HL-60/S4 treated with retinoic acid at 250 ng/mL for 4 days and 3 days (cell line): ENCODE measurements around the gene WDR59.

ENCODE experiments used
- in situ Hi-C: fragments of 300-500 bp; cut with MboI; formaldehyde crosslinking; loops from 2 replicates; pipeline ENCODE4 v1.7.0; 2022; ENCODE audit warnings: low sequenced_read_pairs

Gene WDR59

DNA sequence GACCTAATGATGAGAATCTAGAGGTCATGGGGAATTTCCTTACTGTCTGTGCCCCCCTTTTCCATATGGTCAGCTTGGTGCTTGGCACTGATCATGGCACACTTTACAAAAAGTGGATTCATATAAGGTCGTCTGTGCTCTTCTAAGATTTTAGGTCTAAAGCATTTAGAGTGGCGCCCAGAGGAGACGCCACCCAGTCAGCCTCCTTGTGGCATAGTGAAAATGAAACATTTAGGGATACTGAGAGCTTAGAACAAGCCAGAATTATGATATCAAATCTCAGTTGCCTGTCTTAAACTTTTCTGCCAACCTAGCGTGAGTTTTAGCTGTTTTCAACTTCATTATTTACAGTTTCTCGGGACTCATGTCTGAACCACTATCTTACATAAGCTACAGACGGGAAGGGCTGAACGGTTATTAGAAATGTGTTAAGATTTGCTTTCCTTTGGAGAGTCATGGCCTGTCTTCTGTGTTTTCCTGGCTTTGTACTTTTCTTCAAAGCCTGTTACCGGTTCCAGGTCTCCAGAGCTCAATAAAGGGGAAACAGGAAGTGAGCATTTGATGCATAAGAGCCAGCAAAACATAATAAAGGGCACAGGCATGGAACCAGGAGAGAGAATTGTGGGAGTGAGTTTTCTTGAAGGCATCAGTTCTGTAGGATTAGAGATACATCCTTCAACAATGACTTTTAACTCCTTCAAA, 27.6 kb upstream of the WDR59 start:
- in situ Hi-C loops, result no loop called here

DNA sequence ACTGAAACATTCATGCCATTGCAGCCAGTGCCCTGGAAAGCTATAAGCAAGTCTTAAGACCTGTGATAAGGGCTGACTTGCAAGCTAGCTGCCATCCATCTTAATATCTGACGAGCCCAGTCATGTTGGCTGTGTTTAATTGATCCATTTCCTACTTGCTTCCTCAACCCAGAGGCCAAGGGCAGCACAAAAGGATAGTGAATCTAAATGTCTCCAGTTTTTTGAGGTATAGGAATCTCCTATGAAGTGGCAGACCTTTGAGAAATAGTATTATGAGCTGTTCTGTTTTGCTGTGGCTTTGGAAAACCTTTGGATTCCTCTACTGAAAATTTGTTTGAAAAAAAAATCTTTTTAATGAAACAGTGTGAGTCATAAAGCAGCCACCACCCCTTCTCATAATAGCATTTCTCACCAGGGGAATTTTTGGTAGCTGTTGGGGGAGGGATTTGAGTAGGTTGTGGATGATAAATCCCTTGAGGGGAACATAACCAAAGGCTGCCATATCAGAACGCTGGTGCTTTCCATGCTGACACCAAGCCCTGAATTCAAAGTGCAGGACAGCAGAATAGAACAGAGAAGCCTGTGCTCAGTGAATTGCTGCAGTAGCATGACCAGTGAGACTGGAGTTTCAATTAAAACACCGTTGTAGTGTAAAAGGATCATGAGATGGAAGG, 26.8 kb upstream of the WDR59 start:
- in situ Hi-C loops, result no loop called here

DNA sequence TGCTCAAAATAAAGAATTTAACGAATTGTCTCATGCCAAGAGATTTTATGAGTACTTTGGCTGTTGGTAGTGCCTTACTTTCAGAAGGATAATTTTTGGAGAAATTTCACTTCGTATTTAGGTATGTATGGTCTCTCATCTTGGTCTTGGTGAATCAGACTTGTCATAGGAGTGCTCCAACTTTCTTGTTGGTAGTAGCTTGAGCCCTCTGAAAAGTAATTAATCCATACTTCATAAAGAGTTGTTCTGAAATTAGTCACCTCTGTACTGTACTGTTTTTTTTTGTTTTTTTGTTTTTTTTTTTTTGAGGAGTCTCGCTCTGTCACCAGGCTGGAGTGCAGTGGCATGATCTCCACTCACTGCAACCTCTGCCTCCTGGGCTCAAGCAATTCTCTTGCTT, 25.5 kb upstream of the WDR59 start:
- in situ Hi-C loops, result no loop called here

DNA sequence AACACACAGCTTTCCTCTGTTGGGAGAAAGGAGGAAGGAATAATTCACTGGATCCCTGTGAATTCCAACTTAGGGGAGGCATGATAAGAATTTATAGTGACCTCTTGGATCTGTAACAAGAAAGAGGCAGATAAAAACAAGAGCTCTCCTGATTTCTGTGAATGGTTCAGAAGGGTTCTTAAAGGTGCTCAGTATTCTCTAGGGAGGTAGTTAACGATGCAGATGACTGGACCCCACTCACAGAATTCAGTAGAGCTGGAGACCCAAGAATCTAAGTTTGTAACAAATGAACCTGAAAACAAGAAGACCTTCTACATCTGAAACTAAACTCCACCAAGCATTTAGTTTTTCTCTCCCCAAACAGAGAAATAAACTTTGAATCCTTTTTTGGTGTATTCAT, 22.5 kb upstream of the WDR59 start:
- in situ Hi-C loops, result no loop called here

DNA sequence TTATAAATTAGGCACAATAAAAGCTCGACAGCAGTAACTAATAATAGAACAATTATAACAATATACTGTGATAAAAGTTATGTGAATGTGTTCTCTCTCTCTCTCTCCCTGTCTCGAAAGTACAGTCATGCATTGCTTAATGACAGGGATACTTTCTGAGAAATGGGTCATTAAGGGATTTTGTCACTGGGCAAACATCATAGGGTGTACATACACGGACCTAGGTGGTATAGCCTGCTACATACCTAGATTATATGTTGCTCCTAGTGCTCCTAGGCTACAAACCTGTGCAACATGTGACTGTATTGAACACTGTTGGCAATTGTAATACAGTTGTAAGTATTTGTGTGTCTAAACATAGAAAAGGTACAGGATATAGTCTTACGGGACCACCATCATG, 20.8 kb upstream of the WDR59 start:
- in situ Hi-C loops, result no loop called here

DNA sequence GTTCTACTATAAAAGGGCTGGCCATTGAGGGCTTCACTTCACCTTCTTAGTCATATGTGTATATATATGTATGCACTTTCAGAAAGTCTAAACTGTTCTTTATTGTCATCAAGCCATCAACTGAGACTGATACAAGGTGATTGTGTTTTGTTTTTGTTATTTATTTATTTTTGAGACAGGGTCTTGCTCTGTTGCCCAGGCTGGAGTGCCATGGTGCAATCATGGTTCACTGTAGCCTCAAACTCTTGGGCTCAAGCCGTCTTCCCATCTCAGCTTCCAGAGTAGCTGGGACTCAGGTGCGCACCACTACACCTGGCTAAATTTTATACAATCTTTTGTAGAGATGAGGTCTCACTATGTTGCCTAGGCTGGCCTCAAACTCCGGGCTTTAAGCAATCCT, 19.5 kb upstream of the WDR59 start:
- in situ Hi-C loops, result no loop called here

DNA sequence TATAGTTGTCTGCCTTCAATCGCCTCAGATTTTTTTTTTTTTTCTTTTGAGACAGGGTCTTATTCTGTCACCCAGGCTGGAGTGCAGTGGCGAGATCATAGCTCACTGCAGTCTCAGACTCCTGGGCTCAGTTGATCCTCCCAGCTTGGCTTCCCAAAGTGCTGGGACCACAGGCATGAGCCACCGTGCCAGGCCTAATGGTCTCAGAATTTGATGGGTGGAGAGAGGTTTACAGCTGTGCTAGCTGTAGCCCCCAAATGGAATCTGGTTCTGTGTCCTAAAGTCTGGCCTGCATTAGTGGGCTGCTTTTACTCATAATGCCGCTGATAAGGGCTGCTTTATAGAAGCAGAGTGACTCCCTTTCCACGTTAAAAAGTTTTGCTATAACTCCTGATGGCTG, 19.0 kb upstream of the WDR59 start:
- in situ Hi-C loops, result no loop called here

DNA sequence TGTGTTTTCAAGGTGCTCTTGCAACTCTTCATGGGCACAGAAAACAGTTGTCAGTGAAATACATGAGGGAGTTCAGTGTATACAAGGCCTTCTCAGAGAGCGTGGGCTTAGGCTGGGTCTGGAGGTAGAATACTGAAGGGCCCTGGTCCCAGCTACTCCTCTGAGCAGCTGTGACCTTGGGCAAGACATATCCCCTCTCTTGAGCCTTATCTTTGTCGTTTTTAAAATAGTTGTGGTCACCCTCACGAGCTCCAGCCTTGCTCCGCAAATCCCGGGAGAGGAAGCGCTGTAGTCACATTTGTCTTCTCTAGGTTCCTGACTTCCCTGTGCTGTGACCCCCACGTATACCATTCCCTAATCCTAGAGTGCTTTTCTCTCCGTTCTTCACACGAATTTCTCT, 17.6 kb upstream of the WDR59 start:
- in situ Hi-C loops, result no loop called here

DNA sequence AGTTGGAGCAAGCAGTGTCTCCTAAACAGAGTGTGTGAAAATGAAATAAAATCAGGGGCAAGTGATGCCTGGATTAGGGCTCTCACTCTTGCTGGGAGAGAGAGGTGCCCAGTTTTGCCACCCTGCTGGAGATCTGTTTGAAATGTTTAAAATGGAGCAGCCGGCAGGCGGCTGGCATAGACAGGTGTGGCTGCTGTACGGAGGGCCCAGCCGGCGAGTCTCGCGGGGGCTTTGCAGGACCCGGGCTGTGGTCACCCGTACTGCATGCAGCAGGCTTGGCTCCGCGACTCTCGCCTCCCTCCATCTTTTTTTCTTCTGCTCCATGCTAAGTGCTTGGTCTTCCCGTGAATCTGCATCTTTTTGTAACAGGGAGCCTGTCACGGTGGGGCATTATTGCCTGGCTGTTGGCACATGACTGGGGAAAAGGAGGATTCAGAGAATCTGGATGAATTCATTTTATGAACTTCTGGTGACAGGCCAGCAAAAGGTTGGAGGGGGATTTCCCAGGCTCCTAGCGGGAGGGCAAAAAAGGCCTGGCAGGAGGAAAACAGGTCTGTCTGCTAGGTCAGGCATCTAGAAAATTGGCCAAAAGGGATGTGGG, 15.7 kb upstream of the WDR59 start:
- in situ Hi-C loops, result no loop called here

DNA sequence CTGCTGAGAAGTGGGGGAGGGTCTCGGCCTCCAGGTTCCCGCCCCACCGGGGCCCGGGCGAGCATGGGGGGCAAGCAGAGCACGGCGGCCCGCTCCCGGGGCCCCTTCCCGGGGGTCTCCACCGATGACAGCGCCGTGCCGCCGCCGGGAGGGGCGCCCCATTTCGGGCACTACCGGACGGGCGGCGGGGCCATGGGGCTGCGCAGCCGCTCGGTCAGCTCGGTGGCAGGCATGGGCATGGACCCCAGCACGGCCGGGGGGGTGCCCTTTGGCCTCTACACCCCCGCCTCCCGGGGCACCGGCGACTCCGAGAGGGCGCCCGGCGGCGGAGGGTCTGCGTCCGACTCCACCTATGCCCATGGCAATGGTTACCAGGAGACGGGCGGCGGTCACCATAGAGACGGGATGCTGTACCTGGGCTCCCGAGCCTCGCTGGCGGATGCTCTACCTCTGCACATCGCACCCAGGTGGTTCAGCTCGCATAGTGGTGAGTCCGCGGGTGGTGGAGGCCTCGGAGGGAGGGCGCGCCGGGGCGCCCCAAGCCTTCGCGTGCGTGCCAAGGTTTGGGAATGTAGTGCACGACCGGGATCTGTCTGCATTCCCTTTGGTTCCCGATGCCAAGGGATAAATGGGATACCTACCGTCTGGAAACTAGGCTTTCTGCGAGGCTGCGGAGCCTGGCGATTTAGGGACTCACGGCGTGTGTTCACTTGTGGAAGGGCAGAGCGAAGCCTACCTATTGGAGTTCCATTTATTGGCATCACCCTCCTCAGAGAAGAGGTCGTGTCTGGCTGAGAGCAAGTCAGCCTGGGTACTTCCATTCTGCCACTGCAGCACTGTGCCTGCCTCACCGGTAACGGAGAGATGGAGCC, 14.9 kb upstream of the WDR59 start:
- in situ Hi-C loops, result loop anchor here (10.0 kb wide), 1 partner anchor 105 kb away; no protein-coding TSS in a partner anchor

DNA sequence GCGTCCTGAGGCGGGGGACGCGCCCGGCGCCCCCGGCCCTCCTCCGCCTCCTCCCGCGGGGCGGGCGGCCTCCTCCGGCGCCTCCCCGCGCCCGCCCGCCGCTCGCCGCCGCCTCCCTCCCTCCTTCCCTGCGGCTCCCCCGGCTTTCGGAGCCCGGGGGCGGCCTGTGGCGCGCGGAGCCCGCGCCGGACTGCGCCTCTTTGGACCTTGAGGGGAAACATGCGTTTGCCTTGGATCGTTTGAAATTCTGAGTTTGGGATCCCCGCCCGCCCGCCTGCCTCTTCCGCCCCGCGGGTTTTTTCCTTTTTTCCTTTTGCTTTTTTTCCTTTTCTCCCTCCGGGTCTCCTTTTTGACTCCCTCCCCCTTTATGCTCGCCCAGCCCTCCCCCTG, 14.3 kb upstream of the WDR59 start:
- in situ Hi-C loops, result loop anchor here (10.0 kb wide), 1 partner anchor 106 kb away; no protein-coding TSS in a partner anchor

DNA sequence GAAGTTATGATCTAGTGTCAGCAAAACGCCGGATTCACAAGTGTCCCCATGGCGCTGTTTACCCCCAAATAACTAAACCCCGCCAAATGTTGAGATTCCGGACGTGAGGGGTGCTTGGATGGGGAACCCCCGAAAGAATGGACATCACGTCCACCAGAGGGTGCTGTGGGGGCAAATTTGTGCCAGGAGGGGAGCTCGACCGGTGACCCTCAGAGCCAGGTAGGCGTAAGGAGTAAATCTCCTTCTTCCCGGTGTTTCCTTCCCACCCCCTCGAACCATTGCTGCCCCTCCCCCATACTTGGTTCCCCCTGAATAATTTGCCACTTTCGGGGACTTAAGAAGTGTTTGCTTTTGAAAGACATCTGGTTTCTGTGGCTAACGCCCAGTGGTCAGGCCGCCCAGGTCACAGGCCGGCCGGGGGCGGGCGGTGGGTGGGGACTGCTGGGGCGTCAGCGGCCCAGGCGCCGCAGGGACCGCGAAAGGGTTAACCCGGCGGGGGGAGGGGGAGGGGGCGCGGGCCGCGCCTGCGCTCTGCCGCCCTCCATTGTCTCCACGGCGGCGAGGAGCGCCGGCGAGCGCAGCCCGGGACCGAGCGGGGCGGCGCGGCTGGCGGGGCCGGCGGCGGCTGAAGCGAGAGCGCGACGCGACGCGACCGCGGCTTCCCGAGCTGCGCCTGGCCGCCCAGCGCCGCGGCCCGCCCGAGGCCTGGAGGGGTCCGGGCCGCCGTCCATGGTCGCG, 13.7 kb upstream of the WDR59 start, which contains the start of gene ZNRF1:
TSS of gene ZNRF1 (plus strand) at position 544 of the 738 bp plus-strand sequence. CDS start 648 bp downstream, outside the sequence.
- in situ Hi-C loops, result loop anchor here (10.0 kb wide), 1 partner anchor 106 kb away; no protein-coding TSS in a partner anchor

DNA sequence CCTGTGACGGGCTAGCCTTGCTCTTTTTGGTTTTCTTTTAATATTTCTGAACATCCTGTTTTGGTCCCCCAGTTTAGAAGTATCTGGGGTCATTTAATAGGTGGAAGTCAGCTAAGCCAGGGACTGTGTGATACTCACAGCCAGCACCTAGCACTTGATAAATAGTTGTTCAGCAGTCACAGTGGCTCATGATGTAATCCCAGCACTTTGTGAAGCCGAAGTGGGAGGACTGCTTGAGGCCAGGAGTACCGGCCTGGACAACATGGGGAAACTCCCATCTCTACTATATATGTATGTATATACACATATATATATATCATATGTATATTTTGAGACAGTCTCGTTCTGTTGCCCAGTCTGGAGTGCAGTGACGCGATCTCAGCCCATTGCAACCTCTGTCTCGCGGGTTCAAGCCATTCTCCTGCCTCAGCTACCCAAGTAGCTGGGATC, 12.1 kb upstream of the WDR59 start:
- in situ Hi-C loops, result loop anchor here (10.0 kb wide), 1 partner anchor 108 kb away; no protein-coding TSS in a partner anchor

DNA sequence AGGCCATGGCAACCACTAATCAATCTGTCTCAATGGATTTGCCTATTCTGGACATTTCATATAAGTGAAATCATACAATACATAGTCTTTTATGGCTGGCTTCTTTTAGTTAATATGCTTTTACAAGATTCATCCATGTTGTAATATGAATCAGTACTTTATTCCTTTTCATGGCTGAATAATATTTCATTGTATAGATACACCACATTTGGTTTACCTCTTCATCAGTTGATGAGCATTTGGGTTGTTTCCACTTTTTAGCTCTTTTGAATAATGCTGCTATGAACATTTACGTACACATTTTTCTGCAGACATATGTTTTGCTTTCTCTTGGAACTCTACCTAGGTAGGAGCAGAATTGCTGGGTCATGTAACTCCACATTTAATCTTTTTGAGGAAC, 11.1 kb upstream of the WDR59 start:
- in situ Hi-C loops, result loop anchor here (10.0 kb wide), 1 partner anchor 109 kb away; no protein-coding TSS in a partner anchor

DNA sequence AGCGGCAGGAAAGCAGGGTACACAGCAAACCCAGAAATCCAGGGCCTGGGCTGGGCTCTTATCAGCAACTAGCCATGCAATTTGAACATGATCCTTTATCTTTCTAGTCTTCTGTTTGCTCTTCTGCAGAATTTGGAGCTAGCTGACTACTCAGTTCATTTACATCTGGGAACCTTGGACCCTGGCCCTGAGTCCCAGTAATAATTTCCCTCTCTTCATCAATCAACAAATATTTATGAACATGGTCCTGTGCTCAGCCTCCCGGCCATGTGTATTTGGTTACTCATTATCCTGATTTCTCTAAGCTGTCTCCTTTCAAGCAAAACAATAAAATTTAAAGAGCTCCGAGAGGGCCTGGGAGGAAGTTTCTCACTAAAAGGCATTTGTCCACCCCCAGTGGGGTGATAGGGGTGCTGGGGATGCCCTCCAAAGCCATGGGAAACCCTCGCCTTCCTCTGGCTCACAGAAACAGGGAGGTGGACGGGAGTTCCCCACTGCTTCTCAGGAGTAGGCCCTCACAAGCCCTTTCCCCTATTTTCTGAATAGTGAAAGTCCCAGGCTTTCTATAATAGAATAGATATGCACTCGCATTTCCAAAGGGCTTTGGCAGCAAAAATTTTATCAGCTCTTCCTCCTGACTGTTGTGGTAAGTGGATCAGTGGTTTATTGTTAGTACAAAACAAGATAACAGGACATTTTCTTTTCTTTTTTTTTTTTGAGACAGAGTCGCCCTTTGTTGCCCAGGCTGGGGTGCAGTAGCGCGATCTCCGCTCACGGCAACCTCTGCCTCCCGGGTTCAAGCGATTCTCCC, 6.9 kb upstream of the WDR59 start:
- in situ Hi-C loops, result loop anchor here (10.0 kb wide), 1 partner anchor 113 kb away; no protein-coding TSS in a partner anchor

DNA sequence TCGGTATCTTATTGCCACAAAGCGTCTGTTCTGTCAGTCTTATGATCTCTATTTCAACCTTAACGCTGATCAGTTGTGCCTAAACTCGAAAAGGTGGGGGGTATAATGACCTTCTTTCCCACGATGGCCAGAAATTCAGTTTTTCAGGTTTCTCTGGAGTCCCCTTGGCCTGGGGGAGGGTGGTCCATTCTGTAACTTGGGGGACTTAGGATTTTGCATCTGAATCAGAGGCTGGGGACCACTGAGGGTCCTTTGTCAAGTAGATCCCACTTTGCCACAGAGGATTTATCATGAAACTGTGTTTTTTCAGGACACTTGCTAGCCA, 6.3 kb upstream of the WDR59 start:
- in situ Hi-C loops, result loop anchor here (10.0 kb wide), 1 partner anchor 114 kb away; no protein-coding TSS in a partner anchor

DNA sequence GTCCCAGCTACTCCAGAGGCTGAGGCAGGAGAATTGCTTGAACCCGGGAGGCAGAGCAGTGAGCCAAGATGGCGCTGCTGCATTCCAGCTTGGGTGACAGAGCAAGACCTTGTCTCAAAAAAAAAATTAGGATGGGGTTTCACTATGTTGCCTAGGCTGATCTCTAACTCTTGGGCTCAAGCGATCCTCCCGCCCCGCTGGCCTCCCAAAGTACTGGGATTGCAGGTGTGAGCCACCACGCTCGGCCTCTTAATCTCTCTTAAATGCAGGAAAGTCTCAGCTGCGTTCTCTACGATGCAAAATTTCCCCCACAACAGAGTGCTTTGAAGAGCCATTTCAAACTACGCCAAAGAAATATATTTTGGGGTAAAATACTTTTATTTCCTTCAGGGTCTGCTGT, 5.9 kb upstream of the WDR59 start:
- in situ Hi-C loops, result loop anchor here (10.0 kb wide), 1 partner anchor 114 kb away; no protein-coding TSS in a partner anchor

DNA sequence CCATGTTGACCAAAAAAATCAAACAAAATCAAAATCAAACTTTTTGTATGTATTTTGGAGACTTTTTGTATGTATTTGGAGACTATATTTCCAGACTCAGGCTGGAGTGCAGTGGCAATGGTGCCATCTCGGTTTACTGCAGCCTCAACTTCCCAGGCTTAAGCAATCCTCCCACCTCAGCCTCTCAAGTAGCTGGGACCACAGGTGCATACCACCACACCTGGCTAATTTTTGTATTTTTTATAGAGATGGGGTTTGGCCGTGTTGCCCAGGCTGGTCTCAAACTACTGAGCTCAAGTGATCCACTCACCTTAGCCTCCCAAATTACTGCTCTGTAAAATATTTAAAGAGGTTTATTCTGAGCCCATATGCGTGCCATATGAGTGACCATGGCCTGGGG, 4.9 kb upstream of the WDR59 start:
- in situ Hi-C loops, result loop anchor here (10.0 kb wide), 1 partner anchor 115 kb away; no protein-coding TSS in a partner anchor

DNA sequence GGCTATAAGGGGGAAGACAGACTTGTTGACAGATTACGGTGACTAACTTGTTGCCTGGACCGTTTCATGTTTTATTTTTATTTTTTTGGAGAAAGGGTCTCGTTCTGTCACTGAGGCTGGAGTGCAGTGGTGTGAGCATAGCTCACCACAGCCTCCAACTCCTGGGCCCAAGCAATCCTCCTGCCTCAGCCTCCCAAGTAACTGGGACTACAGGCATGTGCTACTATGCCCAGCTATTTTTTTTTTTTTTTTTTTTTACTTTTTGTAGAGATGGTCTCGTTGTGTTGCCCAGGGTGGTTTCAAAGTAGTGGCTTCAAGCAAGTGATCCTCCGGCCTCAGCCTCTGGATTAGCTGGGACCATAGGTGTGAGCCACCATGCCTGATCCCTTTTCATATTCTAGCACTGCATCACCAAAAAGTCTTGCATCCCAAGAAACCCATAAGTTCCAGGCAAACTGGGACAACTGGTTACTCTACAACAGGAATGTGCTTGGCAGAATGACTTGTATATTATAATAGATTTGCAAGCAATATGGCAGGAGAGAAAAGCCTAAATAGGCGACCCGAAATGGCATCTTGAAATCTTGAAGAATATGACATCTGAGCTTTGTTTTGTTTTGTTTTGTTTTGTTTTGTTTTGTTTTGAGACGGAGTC, 2.2 kb upstream of the WDR59 start:
- in situ Hi-C loops, result no loop called here
